Mammary epithelial cell (primary cell): Measurements from ENCODE around the gene STX16.

Source experiments
- EZH2 ChIP-seq: IDR thresholded peaks from 2 replicates; pipeline ENCODE4 v1.6.1; 2012; ENCODE audit warnings: low read length, inconsistent platforms, borderline replicate concordance
- TF ChIP-seq, protein P1 (sequence below), 2 donors: IDR thresholded peaks in 1 of 2; conservative IDR thresholded peaks in 1 of 2; 2 replicates each; pipeline ENCODE4 v1.5.1; 2011 to 2012; ENCODE audit warnings: inconsistent platforms in 2 of 2, low read length in 2 of 2, mild to moderate bottlenecking in 2 of 2, control low read depth in 1 of 2, low read depth in 1 of 2; ENCODE audit not compliant: insufficient read depth in 1 of 2; ENCODE audit errors: extremely low read depth in 1 of 2

DNA sequence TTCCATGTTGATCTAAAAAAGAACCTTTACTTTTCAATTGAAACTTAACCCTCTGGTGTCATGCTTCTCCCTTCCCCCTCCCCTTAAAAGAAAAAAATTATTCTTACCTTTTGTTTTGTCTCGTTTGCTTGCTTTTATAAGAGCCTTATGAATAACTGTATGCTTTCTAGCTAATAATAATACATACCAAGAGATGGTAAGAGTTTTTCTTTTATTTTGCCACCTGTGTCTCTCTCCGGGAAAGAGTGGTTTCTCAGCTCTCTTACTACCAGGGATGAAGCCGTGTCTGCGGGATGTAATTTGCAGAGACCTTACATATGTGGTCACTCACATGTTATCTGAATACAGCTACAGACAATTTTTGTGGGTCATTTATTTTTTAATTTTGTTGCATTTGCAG is 7.7 kb downstream of the STX16 start:
- TF ChIP-seq, protein P1, sequence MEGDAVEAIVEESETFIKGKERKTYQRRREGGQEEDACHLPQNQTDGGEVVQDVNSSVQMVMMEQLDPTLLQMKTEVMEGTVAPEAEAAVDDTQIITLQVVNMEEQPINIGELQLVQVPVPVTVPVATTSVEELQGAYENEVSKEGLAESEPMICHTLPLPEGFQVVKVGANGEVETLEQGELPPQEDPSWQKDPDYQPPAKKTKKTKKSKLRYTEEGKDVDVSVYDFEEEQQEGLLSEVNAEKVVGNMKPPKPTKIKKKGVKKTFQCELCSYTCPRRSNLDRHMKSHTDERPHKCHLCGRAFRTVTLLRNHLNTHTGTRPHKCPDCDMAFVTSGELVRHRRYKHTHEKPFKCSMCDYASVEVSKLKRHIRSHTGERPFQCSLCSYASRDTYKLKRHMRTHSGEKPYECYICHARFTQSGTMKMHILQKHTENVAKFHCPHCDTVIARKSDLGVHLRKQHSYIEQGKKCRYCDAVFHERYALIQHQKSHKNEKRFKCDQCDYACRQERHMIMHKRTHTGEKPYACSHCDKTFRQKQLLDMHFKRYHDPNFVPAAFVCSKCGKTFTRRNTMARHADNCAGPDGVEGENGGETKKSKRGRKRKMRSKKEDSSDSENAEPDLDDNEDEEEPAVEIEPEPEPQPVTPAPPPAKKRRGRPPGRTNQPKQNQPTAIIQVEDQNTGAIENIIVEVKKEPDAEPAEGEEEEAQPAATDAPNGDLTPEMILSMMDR (conservative IDR thresholded peaks at IDR 0.05 in 1 of 2, IDR thresholded peaks at IDR 0.05 in 1 of 2; ENCODE audit: extremely low read depth in 1 of 2, insufficient read depth in 1 of 2, low read depth in 1 of 2, low read length in 2 of 2): no peak
- no peak for TF ChIP-seq EZH2
